HepG2 (cell line): ENCODE data around the gene UGT2A3. TPM values are rescaled to one million over a fixed set of nuclear protein-coding genes. Genes with fewer than 3 reads are reported as not detected.

Experiments used
- ARNT2 ChIP-seq: sonication (generic); formaldehyde crosslinking; IDR thresholded peaks from 2 replicates; pipeline ENCODE4 v1.8.0; 2022; ENCODE audit warnings: mild to moderate bottlenecking, low read depth, missing genetic modification reagents, moderate library complexity
- CHD4 ChIP-seq: fragments of 200-600 bp; sonication (generic); IDR thresholded peaks from 2 replicates; pipeline ENCODE4 v1.7.0; 2017; ENCODE audit warnings: mild to moderate bottlenecking, low read length, borderline replicate concordance
- ELF3 ChIP-seq: IDR thresholded peaks from 2 replicates; pipeline ENCODE4 v1.6.1; 2016; ENCODE audit warnings: missing genetic modification reagents, missing compliant biosample characterization
- FLYWCH1 ChIP-seq: sonication (generic); formaldehyde crosslinking; IDR thresholded peaks from 2 replicates; pipeline ENCODE4 v1.8.1; 2023; ENCODE audit warnings: mild to moderate bottlenecking, missing genetic modification reagents
- FOXA3 ChIP-seq: IDR thresholded peaks from 2 replicates; pipeline ENCODE4 v1.6.1; 2016; ENCODE audit warnings: missing genetic modification reagents, missing compliant biosample characterization
- FOXO1 ChIP-seq: sonication (generic); formaldehyde crosslinking; IDR thresholded peaks from 2 replicates; pipeline ENCODE4 v1.4.0; 2020; ENCODE audit warnings: missing genetic modification reagents
- NCOR1 ChIP-seq: fragments of 200-600 bp; sonication (generic); IDR thresholded peaks from 2 replicates; pipeline ENCODE4 v1.7.0; 2017; ENCODE audit warnings: antibody characterized with exemption, low read length, borderline replicate concordance
- SNAPC2 ChIP-seq: sonication (generic); formaldehyde crosslinking; IDR thresholded peaks from 2 replicates; pipeline ENCODE4 v1.8.1; 2022; ENCODE audit warnings: mild to moderate bottlenecking, missing genetic modification reagents
- SOX5 ChIP-seq: IDR thresholded peaks from 2 replicates; pipeline ENCODE4 v1.6.1; 2016; ENCODE audit warnings: borderline replicate concordance
- SUZ12 ChIP-seq: fragments of 150-350 bp; IDR thresholded peaks from 2 replicates; pipeline ENCODE4 v1.6.1; 2014; ENCODE audit warnings: low read depth, low read length
- TRIM24 ChIP-seq: sonication (generic); formaldehyde crosslinking; IDR thresholded peaks from 2 replicates; pipeline ENCODE4 v1.8.0; 2022; ENCODE audit warnings: mild to moderate bottlenecking, missing genetic modification reagents
- ZNF260 ChIP-seq: sonication (generic); formaldehyde crosslinking; IDR thresholded peaks from 2 replicates; pipeline ENCODE4 v1.4.0; 2020; ENCODE audit warnings: missing genetic modification reagents, low read depth, mild to moderate bottlenecking, borderline replicate concordance
- ZNF569 ChIP-seq: sonication (generic); formaldehyde crosslinking; IDR thresholded peaks from 2 replicates; pipeline ENCODE4 v1.5.0; 2020; ENCODE audit warnings: mild to moderate bottlenecking, missing genetic modification reagents, moderate library complexity, borderline replicate concordance
- ZNF772 ChIP-seq: sonication (generic); formaldehyde crosslinking; IDR thresholded peaks from 2 replicates; pipeline ENCODE4 v1.5.0; 2020; ENCODE audit warnings: mild to moderate bottlenecking, missing genetic modification reagents
- ZNF841 ChIP-seq: sonication (generic); formaldehyde crosslinking; IDR thresholded peaks from 2 replicates; pipeline ENCODE4 v1.8.1; 2023; ENCODE audit warnings: missing genetic modification reagents, borderline replicate concordance
- polyA plus RNA-seq, 8 experiments: library from polyadenylated mRNA; depleted of rRNA in 3 of 8; stranded (reverse) in 7 of 8; unstranded in 1 of 8; fragments of >200 nt; fragmentation: Illumina TruSeq in 4 of 8; extraction: Trizol in 4 of 8; gene quantifications; 2 replicates each; pipeline versions ENCODE4 v1.2.1 to v1.2.3, GENCODE V29; 2011 to 2016; ENCODE audit warnings: low read depth in 4 of 8, missing spikeins in 1 of 8, mixed read lengths in 1 of 8; ENCODE audit not compliant: insufficient read depth in 1 of 8
- total RNA-seq, 5 experiments: library from RNA; depleted of rRNA; stranded (reverse); fragments of >200 nt; fragmentation: Illumina TruSeq; extraction: Trizol; gene quantifications; 2 replicates each; pipeline ENCODE4 v1.2.3, GENCODE V29; 2016; ENCODE audit warnings: low read depth in 1 of 5
- TF ChIP-seq, protein P1 (sequence below): sonication (generic); formaldehyde crosslinking; IDR thresholded peaks from 2 replicates; pipeline ENCODE4 v1.5.0; 2020; ENCODE audit warnings: mild to moderate bottlenecking, missing genetic modification reagents, borderline replicate concordance
- TF ChIP-seq, protein P2 (sequence below): sonication (generic); formaldehyde crosslinking; conservative IDR thresholded peaks from 2 replicates; pipeline ENCODE4 v1.4.0; 2020; ENCODE audit warnings: mild to moderate bottlenecking, missing genetic modification reagents, moderate library complexity
- TF ChIP-seq, protein P3 (sequence below): sonication (generic); formaldehyde crosslinking; IDR thresholded peaks from 2 replicates; pipeline ENCODE4 v1.9.0; 2021; ENCODE audit warnings: missing genetic modification reagents, borderline replicate concordance
- TF ChIP-seq, protein P4 (sequence below): sonication (generic); formaldehyde crosslinking; IDR thresholded peaks from 2 replicates; pipeline ENCODE4 v1.5.0; 2020; ENCODE audit warnings: missing genetic modification reagents

UGT2A3 gene
- total and polyA plus RNA-seq, 2 of the 13 experiments (the other 11 are each of a cell fraction or from before 2014, with no cell fraction given) = 61.3 to 97.2 TPM

DNA sequence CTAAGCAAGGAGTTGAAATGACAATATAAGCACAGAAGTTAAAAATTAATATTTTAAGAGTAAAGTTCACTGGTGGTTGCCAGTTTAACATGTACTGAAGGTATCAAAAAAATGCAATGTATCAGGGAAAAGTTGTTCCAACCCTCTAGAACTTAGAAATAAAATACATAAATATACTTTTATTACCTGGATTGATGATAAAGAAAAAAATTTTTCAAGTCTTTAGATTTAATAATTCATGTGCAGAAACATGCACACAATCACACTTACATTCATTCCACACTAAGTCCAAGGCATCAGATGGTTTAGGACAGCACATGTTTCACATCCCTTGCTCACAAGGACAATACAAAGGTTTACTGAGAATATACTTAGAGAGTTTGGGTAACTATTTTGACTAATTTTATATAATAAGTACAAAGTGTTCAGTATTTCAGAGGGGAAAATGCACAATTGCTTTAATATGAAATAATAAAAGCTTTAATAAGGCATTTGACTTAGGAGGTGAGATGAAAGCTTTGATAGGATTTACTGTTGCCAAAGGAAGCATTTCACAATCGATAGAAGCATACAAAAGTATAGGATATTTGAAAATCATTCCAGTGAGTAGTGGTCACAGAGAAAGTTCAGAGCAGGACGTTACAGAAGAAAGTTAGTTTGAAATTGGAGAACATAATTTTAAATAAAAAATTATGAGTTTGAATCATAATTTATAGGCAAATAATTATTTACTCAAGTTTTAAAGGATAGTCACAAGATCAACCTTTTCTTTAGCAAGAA, 392 bp upstream of the UGT2A3 start (continued):
- TF ChIP-seq, protein P1, sequence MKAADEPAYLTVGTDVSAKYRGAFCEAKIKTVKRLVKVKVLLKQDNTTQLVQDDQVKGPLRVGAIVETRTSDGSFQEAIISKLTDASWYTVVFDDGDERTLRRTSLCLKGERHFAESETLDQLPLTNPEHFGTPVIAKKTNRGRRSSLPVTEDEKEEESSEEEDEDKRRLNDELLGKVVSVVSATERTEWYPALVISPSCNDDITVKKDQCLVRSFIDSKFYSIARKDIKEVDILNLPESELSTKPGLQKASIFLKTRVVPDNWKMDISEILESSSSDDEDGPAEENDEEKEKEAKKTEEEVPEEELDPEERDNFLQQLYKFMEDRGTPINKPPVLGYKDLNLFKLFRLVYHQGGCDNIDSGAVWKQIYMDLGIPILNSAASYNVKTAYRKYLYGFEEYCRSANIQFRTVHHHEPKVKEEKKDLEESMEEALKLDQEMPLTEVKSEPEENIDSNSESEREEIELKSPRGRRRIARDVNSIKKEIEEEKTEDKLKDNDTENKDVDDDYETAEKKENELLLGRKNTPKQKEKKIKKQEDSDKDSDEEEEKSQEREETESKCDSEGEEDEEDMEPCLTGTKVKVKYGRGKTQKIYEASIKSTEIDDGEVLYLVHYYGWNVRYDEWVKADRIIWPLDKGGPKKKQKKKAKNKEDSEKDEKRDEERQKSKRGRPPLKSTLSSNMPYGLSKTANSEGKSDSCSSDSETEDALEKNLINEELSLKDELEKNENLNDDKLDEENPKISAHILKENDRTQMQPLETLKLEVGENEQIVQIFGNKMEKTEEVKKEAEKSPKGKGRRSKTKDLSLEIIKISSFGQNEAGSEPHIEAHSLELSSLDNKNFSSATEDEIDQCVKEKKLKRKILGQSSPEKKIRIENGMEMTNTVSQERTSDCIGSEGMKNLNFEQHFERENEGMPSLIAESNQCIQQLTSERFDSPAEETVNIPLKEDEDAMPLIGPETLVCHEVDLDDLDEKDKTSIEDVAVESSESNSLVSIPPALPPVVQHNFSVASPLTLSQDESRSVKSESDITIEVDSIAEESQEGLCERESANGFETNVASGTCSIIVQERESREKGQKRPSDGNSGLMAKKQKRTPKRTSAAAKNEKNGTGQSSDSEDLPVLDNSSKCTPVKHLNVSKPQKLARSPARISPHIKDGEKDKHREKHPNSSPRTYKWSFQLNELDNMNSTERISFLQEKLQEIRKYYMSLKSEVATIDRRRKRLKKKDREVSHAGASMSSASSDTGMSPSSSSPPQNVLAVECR (CRISPR knock-in tag) = no peak
- TF ChIP-seq ZNF260 (CRISPR knock-in tag) = no peak
- peak; percentile 40; the same call in 1 of the 2 replicates for TF ChIP-seq NCOR1
- TF ChIP-seq ELF3 (CRISPR knock-in tag) = 0 out of 2 replicates have a peak, but pooled peaks have one; percentile 24
- no peak for TF ChIP-seq ZNF569 (CRISPR knock-in tag)
- TF ChIP-seq FLYWCH1 (CRISPR knock-in tag) = no peak
- TF ChIP-seq ARNT2 (CRISPR knock-in tag) = no peak
- TF ChIP-seq SOX5 (CRISPR knock-in tag) = no peak
- TF ChIP-seq SUZ12 = no peak
- peak; percentile 82; the same call in 1 of the 2 replicates for TF ChIP-seq CHD4
- no peak for TF ChIP-seq TRIM24 (CRISPR knock-in tag)
- no peak for TF ChIP-seq SNAPC2 (CRISPR knock-in tag)
- no peak for TF ChIP-seq FOXO1
- no peak for TF ChIP-seq ZNF841 (CRISPR knock-in tag)
- 0 out of 2 replicates have a peak, but pooled peaks have one; percentile 4 for TF ChIP-seq FOXA3 (CRISPR knock-in tag)
- TF ChIP-seq ZNF772 (CRISPR knock-in tag) = no peak
- TF ChIP-seq, protein P2, sequence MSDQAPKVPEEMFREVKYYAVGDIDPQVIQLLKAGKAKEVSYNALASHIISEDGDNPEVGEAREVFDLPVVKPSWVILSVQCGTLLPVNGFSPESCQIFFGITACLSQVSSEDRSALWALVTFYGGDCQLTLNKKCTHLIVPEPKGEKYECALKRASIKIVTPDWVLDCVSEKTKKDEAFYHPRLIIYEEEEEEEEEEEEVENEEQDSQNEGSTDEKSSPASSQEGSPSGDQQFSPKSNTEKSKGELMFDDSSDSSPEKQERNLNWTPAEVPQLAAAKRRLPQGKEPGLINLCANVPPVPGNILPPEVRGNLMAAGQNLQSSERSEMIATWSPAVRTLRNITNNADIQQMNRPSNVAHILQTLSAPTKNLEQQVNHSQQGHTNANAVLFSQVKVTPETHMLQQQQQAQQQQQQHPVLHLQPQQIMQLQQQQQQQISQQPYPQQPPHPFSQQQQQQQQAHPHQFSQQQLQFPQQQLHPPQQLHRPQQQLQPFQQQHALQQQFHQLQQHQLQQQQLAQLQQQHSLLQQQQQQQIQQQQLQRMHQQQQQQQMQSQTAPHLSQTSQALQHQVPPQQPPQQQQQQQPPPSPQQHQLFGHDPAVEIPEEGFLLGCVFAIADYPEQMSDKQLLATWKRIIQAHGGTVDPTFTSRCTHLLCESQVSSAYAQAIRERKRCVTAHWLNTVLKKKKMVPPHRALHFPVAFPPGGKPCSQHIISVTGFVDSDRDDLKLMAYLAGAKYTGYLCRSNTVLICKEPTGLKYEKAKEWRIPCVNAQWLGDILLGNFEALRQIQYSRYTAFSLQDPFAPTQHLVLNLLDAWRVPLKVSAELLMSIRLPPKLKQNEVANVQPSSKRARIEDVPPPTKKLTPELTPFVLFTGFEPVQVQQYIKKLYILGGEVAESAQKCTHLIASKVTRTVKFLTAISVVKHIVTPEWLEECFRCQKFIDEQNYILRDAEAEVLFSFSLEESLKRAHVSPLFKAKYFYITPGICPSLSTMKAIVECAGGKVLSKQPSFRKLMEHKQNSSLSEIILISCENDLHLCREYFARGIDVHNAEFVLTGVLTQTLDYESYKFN (CRISPR knock-in tag) = peak; percentile 64; the same call in 1 of the 2 replicates
- TF ChIP-seq, protein P3, sequence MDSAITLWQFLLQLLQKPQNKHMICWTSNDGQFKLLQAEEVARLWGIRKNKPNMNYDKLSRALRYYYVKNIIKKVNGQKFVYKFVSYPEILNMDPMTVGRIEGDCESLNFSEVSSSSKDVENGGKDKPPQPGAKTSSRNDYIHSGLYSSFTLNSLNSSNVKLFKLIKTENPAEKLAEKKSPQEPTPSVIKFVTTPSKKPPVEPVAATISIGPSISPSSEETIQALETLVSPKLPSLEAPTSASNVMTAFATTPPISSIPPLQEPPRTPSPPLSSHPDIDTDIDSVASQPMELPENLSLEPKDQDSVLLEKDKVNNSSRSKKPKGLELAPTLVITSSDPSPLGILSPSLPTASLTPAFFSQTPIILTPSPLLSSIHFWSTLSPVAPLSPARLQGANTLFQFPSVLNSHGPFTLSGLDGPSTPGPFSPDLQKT (CRISPR knock-in tag) = no peak
- TF ChIP-seq, protein P4, sequence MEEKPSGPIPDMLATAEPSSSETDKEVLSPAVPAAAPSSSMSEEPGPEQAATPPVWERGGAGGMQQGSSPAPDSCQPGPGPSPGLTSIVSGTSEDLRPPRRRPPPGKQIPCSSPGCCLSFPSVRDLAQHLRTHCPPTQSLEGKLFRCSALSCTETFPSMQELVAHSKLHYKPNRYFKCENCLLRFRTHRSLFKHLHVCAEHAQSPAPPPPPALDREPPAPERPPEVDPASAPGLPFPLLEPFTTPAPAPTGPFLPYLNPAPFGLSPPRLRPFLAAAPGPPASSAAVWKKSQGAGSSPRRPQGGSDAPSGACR (CRISPR knock-in tag) = 0 out of 2 replicates have a peak, but pooled peaks have one; percentile 4
